H1 (cell line): ENCODE results near the gene MYCBPAP. TPM values are rescaled to one million over a fixed set of nuclear protein-coding genes. Genes with fewer than 3 reads are reported as not detected.
A peak's percentile ranks its signal among the peaks of the same experiment; 100 is the strongest.

ENCODE experiments used
- CTCF ChIA-PET: fragments of 300-600 bp; sonication (Branson Sonifier 250); formaldehyde crosslinking; loops from one replicate; lab custom pipeline; 2021; ENCODE audit not compliant: partially characterized antibody; lab: Charles Lee
- POLR2A ChIA-PET: fragments of 300-600 bp; sonication (Branson Sonifier 250); formaldehyde crosslinking; loops from one replicate; lab custom pipeline; 2021; ENCODE audit warnings: inconsistent platforms; ENCODE audit not compliant: partially characterized antibody; lab: Charles Lee
- DNase-seq, 2 experiments: peaks; one replicate each; pipeline versions ENCODE4 v3.0.0 to v3.0.0-alpha.2; 2010 to 2022; ENCODE audit warnings: low spot score in 2 of 2, low read depth in 1 of 2, mixed read lengths in 1 of 2
- FAIRE-seq: peaks from 2 replicates; lab custom pipeline; 2011; peaks lifted over from hg19 to GRCh38; lab: Jason Lieb, UNC
- H2AFZ ChIP-seq: 2 replicates; pipeline ENCODE4 v1.8.1; 2012; ENCODE audit warnings: low read length, inconsistent platforms
- H2AK5ac ChIP-seq: 2 replicates; pipeline ENCODE4 v1.6.1; 2013; ENCODE audit warnings: low read depth, low read length
- H2BK120ac ChIP-seq: replicated peaks from 2 replicates; pipeline ENCODE3; 2013; ENCODE audit warnings: low read depth, low read length, inconsistent platforms
- H2BK12ac ChIP-seq: 2 replicates; pipeline ENCODE4 v1.6.1; 2013; ENCODE audit warnings: low read depth, low read length
- H2BK15ac ChIP-seq: 2 replicates; pipeline ENCODE4 v1.6.1; 2013; ENCODE audit warnings: low read length
- H2BK20ac ChIP-seq: 2 replicates; pipeline ENCODE4 v1.6.1; 2013; ENCODE audit warnings: low read length
- H2BK5ac ChIP-seq: 2 replicates; pipeline ENCODE4 v1.6.1; 2013; ENCODE audit warnings: low read depth, low read length
- H3K14ac ChIP-seq: 2 replicates; pipeline ENCODE4 v1.6.1; 2013; ENCODE audit warnings: inconsistent platforms; ENCODE audit not compliant: insufficient read length
- H3K18ac ChIP-seq: 2 replicates; pipeline ENCODE4 v1.6.1; 2013; ENCODE audit warnings: low read length; ENCODE audit errors: extremely low read depth
- H3K23ac ChIP-seq: 2 replicates; pipeline ENCODE4 v1.6.1; 2013; ENCODE audit warnings: inconsistent platforms; ENCODE audit not compliant: insufficient read length
- H3K23me2 ChIP-seq: 2 replicates; pipeline ENCODE4 v1.6.1; 2013; ENCODE audit warnings: low read depth, low read length
- H3K27ac ChIP-seq: 2 replicates; pipeline ENCODE4 v1.6.1; 2011; ENCODE audit warnings: low read depth, low read length, inconsistent platforms
- H3K27me3 ChIP-seq, 4 experiments: replicated peaks in 1 of 4; 1 replicate in 1 of 4; 2 replicates in 3 of 4; pipeline versions ENCODE4 v1.6.1 to v1.8.1; 2011 to 2013; ENCODE audit warnings: low read length in 3 of 4, mild to moderate bottlenecking in 3 of 4, inconsistent platforms in 2 of 4, mixed read lengths in 2 of 4, moderate library complexity in 1 of 4; ENCODE audit not compliant: control insufficient read depth in 3 of 4, insufficient read depth in 3 of 4; ENCODE audit errors: extremely low read depth in 1 of 4
- H3K36me3 ChIP-seq, 4 experiments: 2 replicates each; pipeline versions ENCODE4 v1.6.1 to v1.8.1; 2011 to 2013; ENCODE audit warnings: mild to moderate bottlenecking in 4 of 4, low read length in 3 of 4, moderate library complexity in 2 of 4, control low read depth in 1 of 4, inconsistent platforms in 1 of 4; ENCODE audit not compliant: insufficient read depth in 4 of 4, control insufficient read depth in 2 of 4
- H3K4ac ChIP-seq: replicated peaks from 2 replicates; pipeline ENCODE3; 2013; ENCODE audit warnings: low read length, low read depth, mixed read lengths, inconsistent platforms; ENCODE audit not compliant: insufficient read length
- H3K4me1 ChIP-seq, 4 experiments: replicated peaks in 1 of 4; 1 replicate in 1 of 4; 2 replicates in 3 of 4; pipeline versions ENCODE4 v1.6.1 to v1.8.1; 2011 to 2013; ENCODE audit warnings: low read length in 3 of 4, inconsistent platforms in 2 of 4, mixed read lengths in 1 of 4; ENCODE audit not compliant: insufficient read depth in 4 of 4, control insufficient read depth in 3 of 4
- H3K4me2 ChIP-seq, 2 experiments: 2 replicates each; pipeline versions ENCODE4 v1.6.1 to v1.8.1; 2011 to 2013; ENCODE audit warnings: low read depth in 2 of 2, low read length in 2 of 2, control low read depth in 1 of 2, inconsistent platforms in 1 of 2, mild to moderate bottlenecking in 1 of 2; ENCODE audit not compliant: insufficient read depth in 1 of 2
- H3K4me3 ChIP-seq, 4 experiments: fragments of 200-600, 300-600 bp in 1 of 4; sonication (generic), shearing (Covaris generic), sonication (Bioruptor Twin) in 1 of 4; 2 replicates each; pipeline versions ENCODE4 v1.5.1 to v1.8.1; 2011 to 2016; ENCODE audit warnings: low read length in 4 of 4, low read depth in 3 of 4, control low read depth in 2 of 4, inconsistent platforms in 2 of 4, mild to moderate bottlenecking in 2 of 4, mixed read lengths in 1 of 4, moderate library complexity in 1 of 4; ENCODE audit not compliant: insufficient read depth in 2 of 4; ENCODE audit errors: extremely low read depth in 1 of 4
- H3K56ac ChIP-seq: replicated peaks from 2 replicates; pipeline ENCODE3; 2013; ENCODE audit warnings: low read depth, mild to moderate bottlenecking, mixed read lengths, low read length, inconsistent platforms; ENCODE audit not compliant: insufficient read length
- H3K79me1 ChIP-seq: 2 replicates; pipeline ENCODE4 v1.6.1; 2013; ENCODE audit warnings: low read depth, low read length, control low read depth
- H3K79me2 ChIP-seq, 2 experiments: 2 replicates each; pipeline versions ENCODE4 v1.6.1 to v1.8.1; 2012 to 2013; ENCODE audit warnings: low read length in 2 of 2, mild to moderate bottlenecking in 2 of 2, inconsistent platforms in 1 of 2; ENCODE audit not compliant: insufficient read depth in 2 of 2, control insufficient read depth in 1 of 2
- H3K9ac ChIP-seq, 4 experiments: replicated peaks in 1 of 4; 1 replicate in 1 of 4; 2 replicates in 3 of 4; pipeline versions ENCODE4 v1.6.1 to v1.8.1; 2011 to 2013; ENCODE audit warnings: low read depth in 3 of 4, low read length in 3 of 4, control low read depth in 2 of 4, mild to moderate bottlenecking in 2 of 4, moderate library complexity in 2 of 4, inconsistent platforms in 1 of 4; ENCODE audit errors: extremely low read depth in 1 of 4
- H3K9me3 ChIP-seq, 2 experiments: 2 replicates each; pipeline versions ENCODE4 v1.6.1 to v1.8.1; 2012 to 2013; ENCODE audit warnings: mild to moderate bottlenecking in 2 of 2, moderate library complexity in 2 of 2, control low read depth in 1 of 2, inconsistent platforms in 1 of 2, low read depth in 1 of 2, low read length in 1 of 2, mixed read lengths in 1 of 2; ENCODE audit not compliant: insufficient read depth in 2 of 2
- H4K20me1 ChIP-seq, 2 experiments: replicated peaks in 1 of 2; 2 replicates each; pipeline versions ENCODE3 to v1.8.1; 2011 to 2013; ENCODE audit warnings: inconsistent platforms in 2 of 2, low read length in 2 of 2, mild to moderate bottlenecking in 1 of 2; ENCODE audit not compliant: insufficient read depth in 2 of 2, control insufficient read depth in 1 of 2
- H4K5ac ChIP-seq: 2 replicates; pipeline ENCODE4 v1.6.1; 2013; ENCODE audit warnings: low read length, low read depth, mixed read lengths, inconsistent platforms; ENCODE audit not compliant: insufficient read length
- H4K8ac ChIP-seq: 2 replicates; pipeline ENCODE4 v1.8.0; 2013; ENCODE audit warnings: mild to moderate bottlenecking, moderate library complexity, low read length, inconsistent platforms; ENCODE audit not compliant: insufficient read depth; ENCODE audit errors: extremely low read depth
- H4K91ac ChIP-seq: replicated peaks from 2 replicates; pipeline ENCODE3; 2013; ENCODE audit warnings: low read length, mixed read lengths, inconsistent platforms; ENCODE audit not compliant: insufficient read length
- BACH1 ChIP-seq: IDR thresholded peaks from 2 replicates; pipeline ENCODE4 v1.6.1; 2012; ENCODE audit warnings: low read length, improper control_type of control experiment
- CTCF ChIP-seq, 3 experiments: IDR thresholded peaks; 1 replicate in 2 of 3; 2 replicates in 1 of 3; pipeline versions ENCODE4 v1.5.1 to v1.6.1; 2011; ENCODE audit warnings: low read length in 3 of 3, mild to moderate bottlenecking in 3 of 3, inconsistent platforms in 2 of 3, low read depth in 1 of 3, moderate library complexity in 1 of 3; ENCODE audit not compliant: insufficient read depth in 1 of 3; ENCODE audit errors: control extremely low read depth in 1 of 3
- SUZ12 ChIP-seq: fragments of 200-600 bp; sonication (generic); IDR thresholded peaks from 2 replicates; pipeline ENCODE4 v1.6.1; 2012; ENCODE audit warnings: mild to moderate bottlenecking, inconsistent platforms, low read length, moderate library complexity, mixed read lengths
- WGBS, 2 experiments: shearing (Covaris generic) in 1 of 2; methylation state at CpG; one replicate each; pipeline versions ENCODE4 v1.1.6 to v1.1.7; 2013 to 2015; ENCODE audit warnings: low lambda C conversion rate in 2 of 2, mixed read lengths in 2 of 2, inconsistent platforms in 1 of 2, low coverage in 1 of 2, missing lambda C conversion rate in 1 of 2; ENCODE audit not compliant: insufficient replicate concordance in 2 of 2, insufficient coverage in 1 of 2, insufficient read length in 1 of 2; ENCODE audit errors: extremely low coverage in 1 of 2, missing lambda C conversion rate in 1 of 2; 5-methylcytosine and 5-hydroxymethylcytosine counted together
- polyA plus RNA-seq, 7 experiments: library from polyadenylated mRNA; depleted of rRNA in 3 of 7; stranded (reverse) in 5 of 7; unstranded in 2 of 7; fragments of >200 nt in 5 of 7; fragments of 200-250 nt in 2 of 7; gene quantifications; 1 replicate in 5 of 7; 2 replicates in 1 of 7; 4 replicates in 1 of 7; pipeline versions ENCODE4 v1.2.1 to v1.2.3, GENCODE V29; 2011 to 2013; ENCODE audit warnings: missing spikeins in 2 of 7, mixed read lengths in 2 of 7
- total RNA-seq: library from RNA; stranded (reverse); fragmentation: NEBNext Ultra II Directional; extraction: Animal tissue kit (Norgen Biotek cat#: 25700); gene quantifications from 2 replicates; pipeline ENCODE4 v1.2.1, GENCODE V29; 2021

The MYCBPAP gene
- total and polyA plus RNA-seq, 2 of the 8 experiments (the other 6 are each of a cell fraction or from before 2014, with no cell fraction given): 0.89 to 3.3 TPM

- Histone ChIP-seq H2BK120ac (no peak overlapping the region), H3K4me2 (peak overlapping the region; percentile 75 to 82; a peak in 2 of 4 replicates), H3K27ac (no peak overlapping the region), H4K20me1 (peaks cover 7 to 9% of the 10 kb centered on the region in 2 experiments), H4K5ac (no peak overlapping the region), H3K4me3 (peak overlapping the region in 1 of 4 experiments; percentile 63; a peak in 1 of 8 replicates), H3K23ac (no peak overlapping the region), H3K9me3 (no peaks in the 10 kb centered on the region), H4K8ac (no peak overlapping the region), H2AFZ (no peak overlapping the region), H3K79me1 (no peaks in the 10 kb centered on the region), H4K91ac (no peak overlapping the region), H2AK5ac (no peak overlapping the region), H3K79me2 (no peaks in the 10 kb centered on the region), H3K18ac (no peak overlapping the region), H3K56ac (no peak overlapping the region), H3K27me3 (peaks cover 27 to 73% (median 64%) of the 10 kb centered on the region in 4 experiments), H3K4me1 (peaks cover 0 to 36% (median 21%) of the 10 kb centered on the region in 4 experiments; a peak in 6 of 7 replicates), H3K4ac (no peak overlapping the region), H3K23me2 (peaks cover 17% of the 10 kb centered on the region; the same call in 1 of the 2 replicates), H2BK15ac (no peak overlapping the region), H2BK5ac (no peak overlapping the region), H3K36me3 (no peaks in the 10 kb centered on the region), H2BK20ac (no peak overlapping the region), H2BK12ac (0 out of 2 replicates have a peak overlapping the region, but pooled peaks have one; percentile 27), H3K9ac (no peak overlapping the region), H3K14ac (no peak overlapping the region)
- DNase-seq (no peak), FAIRE-seq (no peak)
- CTCF ChIA-PET: interaction anchor here (0.9 to 7.2 kb wide), 16 partner anchors 12 to 220 kb away, joined by 3 to 89 read pairs (median 6); no protein-coding TSS in a partner anchor
- peak; percentile 0; the same call in 1 of the 2 replicates for TF ChIP-seq SUZ12
- no peak for TF ChIP-seq BACH1
- peak in 2 of 3 experiments; percentile 5 to 8; a peak in 2 of 4 replicates for TF ChIP-seq CTCF (IDR thresholded peaks at IDR 0.05; ENCODE audit: control extremely low read depth in 1 of 3, insufficient read depth in 1 of 3, low read depth in 1 of 3, low read length in 3 of 3)
- 39% methylated on average over 3 of the region's 4 CpGs; no CpG with 5 or more reads in 1 of the 2 experiments for WGBS, 2 experiments
- POLR2A ChIA-PET: interaction anchor here (0.6 to 2.2 kb wide), 8 partner anchors 7 to 304 kb away, joined by 3 to 5 read pairs (median 4); no protein-coding TSS in a partner anchor
Measured at GRCh38 chr17:50563092-50563511, 54.9 kb downstream of the MYCBPAP start.
